ENCODE measurements around the gene NAV2.

DNA sequence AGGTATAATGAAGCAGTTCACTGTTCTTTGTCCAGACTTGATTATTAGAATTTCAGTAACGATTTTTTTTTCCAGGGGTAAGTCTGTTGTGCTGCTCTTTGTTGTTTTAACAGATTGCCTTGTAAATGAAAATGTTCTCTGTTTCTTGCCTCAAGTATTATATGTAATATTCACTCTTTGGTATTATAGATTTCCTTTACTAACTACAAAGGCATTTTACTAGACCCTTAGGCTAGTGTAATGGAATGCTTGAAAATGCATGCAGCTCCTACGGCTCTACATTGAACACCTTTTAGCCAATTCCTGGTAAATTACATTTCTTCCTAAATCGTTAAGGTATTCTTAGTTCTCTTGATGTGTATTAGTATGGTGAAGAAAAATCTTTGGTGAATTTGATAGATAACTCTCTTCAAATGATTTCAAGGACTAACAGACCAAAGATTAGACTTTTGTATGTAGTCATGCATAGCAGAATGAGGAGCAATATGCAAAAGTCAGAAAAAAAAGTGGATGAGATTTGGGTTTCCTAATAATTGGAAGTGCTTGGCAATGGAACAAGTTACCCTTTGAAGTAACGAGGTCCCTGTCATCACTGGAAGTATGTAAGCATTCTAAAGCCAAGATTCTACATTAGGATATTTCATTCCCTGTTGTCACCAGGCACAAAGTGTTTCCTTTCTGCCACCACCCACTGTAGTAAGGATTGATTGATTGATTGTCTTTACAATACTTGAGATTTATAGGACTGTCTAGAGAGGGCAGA lies 334.6 kb downstream of the NAV2 start:
- TF ChIP-seq, protein P1, sequence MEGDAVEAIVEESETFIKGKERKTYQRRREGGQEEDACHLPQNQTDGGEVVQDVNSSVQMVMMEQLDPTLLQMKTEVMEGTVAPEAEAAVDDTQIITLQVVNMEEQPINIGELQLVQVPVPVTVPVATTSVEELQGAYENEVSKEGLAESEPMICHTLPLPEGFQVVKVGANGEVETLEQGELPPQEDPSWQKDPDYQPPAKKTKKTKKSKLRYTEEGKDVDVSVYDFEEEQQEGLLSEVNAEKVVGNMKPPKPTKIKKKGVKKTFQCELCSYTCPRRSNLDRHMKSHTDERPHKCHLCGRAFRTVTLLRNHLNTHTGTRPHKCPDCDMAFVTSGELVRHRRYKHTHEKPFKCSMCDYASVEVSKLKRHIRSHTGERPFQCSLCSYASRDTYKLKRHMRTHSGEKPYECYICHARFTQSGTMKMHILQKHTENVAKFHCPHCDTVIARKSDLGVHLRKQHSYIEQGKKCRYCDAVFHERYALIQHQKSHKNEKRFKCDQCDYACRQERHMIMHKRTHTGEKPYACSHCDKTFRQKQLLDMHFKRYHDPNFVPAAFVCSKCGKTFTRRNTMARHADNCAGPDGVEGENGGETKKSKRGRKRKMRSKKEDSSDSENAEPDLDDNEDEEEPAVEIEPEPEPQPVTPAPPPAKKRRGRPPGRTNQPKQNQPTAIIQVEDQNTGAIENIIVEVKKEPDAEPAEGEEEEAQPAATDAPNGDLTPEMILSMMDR (IDR thresholded peaks at IDR 0.05; ENCODE audit: low read depth, low read length) = no peak
- TF ChIP-seq POLR2A (IDR thresholded peaks at IDR 0.05; ENCODE audit: extremely low read depth, insufficient read length) (no peak), MYC (IDR thresholded peaks at IDR 0.05; ENCODE audit: low read depth, low read length) (no peak)
- TF ChIP-seq, protein P2, sequence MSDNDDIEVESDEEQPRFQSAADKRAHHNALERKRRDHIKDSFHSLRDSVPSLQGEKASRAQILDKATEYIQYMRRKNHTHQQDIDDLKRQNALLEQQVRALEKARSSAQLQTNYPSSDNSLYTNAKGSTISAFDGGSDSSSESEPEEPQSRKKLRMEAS (IDR thresholded peaks at IDR 0.05; ENCODE audit: low read depth, low read length) = no peak

Data from NB4 (cell line).